A549 (cell line): Measurements from ENCODE around the gene TPST1. TPM values are rescaled to one million over a fixed set of nuclear protein-coding genes. Genes with fewer than 3 reads are reported as not detected.

Experiments
- ATAC-seq, 2 experiments: fragments of 200-7000 bp in 1 of 2; fragments of >200 bp in 1 of 2; cut with Nextera tagmentation in 1 of 2; cut with Tn5 transposase in 1 of 2; 3 replicates each; pipeline versions ENCODE4 v1.8.0 to v1.9.1; 2018 to 2020; ENCODE audit warnings: mild to moderate bottlenecking in 1 of 2, moderate library complexity in 1 of 2
- CTCF ChIA-PET: fragments of 300-600 bp; sonication (Branson Sonifier 250); formaldehyde crosslinking; extraction: SDS; loops from one replicate; lab custom pipeline; 2021; ENCODE audit warnings: antibody characterized with exemption, inconsistent platforms; lab: Yijun Ruan, JAX
- POLR2A ChIA-PET: fragments of 350-600 bp; formaldehyde crosslinking; extraction: SDS; loops from one replicate; lab custom pipeline; 2021; ENCODE audit warnings: antibody characterized with exemption, inconsistent platforms; lab: Yijun Ruan, JAX
- DNase-seq, 2 experiments: peaks; one replicate each; pipeline versions ENCODE4 v3.0.0 to v3.0.0-alpha.2; 2011 to 2016; ENCODE audit warnings: low read depth in 1 of 2, low spot score in 1 of 2
- FAIRE-seq: peaks from 2 replicates; lab custom pipeline; 2011; peaks lifted over from hg19 to GRCh38; lab: Jason Lieb, UNC
- H3K27ac ChIP-seq, 2 experiments: fragments of >200 bp; sonication (Bioruptor Twin); formaldehyde crosslinking; 3 replicates each; pipeline ENCODE4 v1.5.1; 2016 to 2017
- H3K4me1 ChIP-seq: fragments of >200 bp; sonication (Bioruptor Twin); formaldehyde crosslinking; 3 replicates; pipeline ENCODE4 v1.6.1; 2016
- H3K4me2 ChIP-seq: fragments of >200 bp; sonication (Bioruptor Twin); formaldehyde crosslinking; 3 replicates; pipeline ENCODE4 v1.6.1; 2016
- H3K4me3 ChIP-seq: fragments of >200 bp; sonication (Bioruptor Twin); formaldehyde crosslinking; 3 replicates; pipeline ENCODE4 v1.5.1; 2016
- H3K9me3 ChIP-seq: fragments of >200 bp; sonication (Bioruptor Twin); formaldehyde crosslinking; 3 replicates; pipeline ENCODE4 v1.6.1; 2016
- CBX2 ChIP-seq: fragments of 200-600 bp; sonication (generic); IDR thresholded peaks from 2 replicates; pipeline ENCODE4 v1.6.1; 2016; ENCODE audit warnings: low read depth, mild to moderate bottlenecking, borderline replicate concordance
- CHD2 ChIP-seq: fragments of 150-350 bp; IDR thresholded peaks from 2 replicates; pipeline ENCODE4 v1.6.1; 2014; ENCODE audit warnings: low read length; ENCODE audit not compliant: partially characterized antibody
- ESRRA ChIP-seq: fragments of 150-350 bp; IDR thresholded peaks from 2 replicates; pipeline ENCODE4 v1.6.1; 2014; ENCODE audit warnings: mild to moderate bottlenecking, low read length, borderline replicate concordance
- FOSB ChIP-seq: fragments of 250-450 bp; sonication (Bioruptor Pico); IDR thresholded peaks from 2 replicates; pipeline ENCODE4 v1.5.0; 2020; ENCODE audit warnings: mild to moderate bottlenecking, moderate library complexity
- HOXB13 ChIP-seq: fragments of 250-450 bp; sonication (Bioruptor Pico); IDR thresholded peaks from 2 replicates; pipeline ENCODE4 v1.5.0; 2020; ENCODE audit warnings: low read depth, mild to moderate bottlenecking, moderate library complexity
- JUN ChIP-seq, 2 experiments: fragments of >200 bp; sonication (Bioruptor Twin); formaldehyde crosslinking; IDR thresholded peaks; 2 replicates in 1 of 2; 3 replicates in 1 of 2; pipeline ENCODE4 v1.6.1; 2016 to 2017
- KDM1A ChIP-seq: fragments of 200-600 bp; sonication (generic); IDR thresholded peaks from 2 replicates; pipeline ENCODE4 v1.6.1; 2016; ENCODE audit warnings: low read depth, mild to moderate bottlenecking
- KDM5A ChIP-seq: fragments of 200-600 bp; sonication (generic); IDR thresholded peaks from 2 replicates; pipeline ENCODE4 v1.6.1; 2016; ENCODE audit warnings: antibody characterized with exemption, mild to moderate bottlenecking
- MYC ChIP-seq: IDR thresholded peaks from 2 replicates; pipeline ENCODE4 v1.6.1; 2012; ENCODE audit warnings: mild to moderate bottlenecking, inconsistent platforms, low read length, improper control_type of control experiment, borderline replicate concordance
- NPAS2 ChIP-seq: fragments of 250-450 bp; sonication (Bioruptor Pico); IDR thresholded peaks from 2 replicates; pipeline ENCODE4 v1.8.0; 2022; ENCODE audit warnings: mild to moderate bottlenecking, moderate library complexity, borderline replicate concordance
- NR3C1 ChIP-seq: fragments of >200 bp; sonication (Bioruptor Twin); formaldehyde crosslinking; IDR thresholded peaks from 3 replicates; pipeline ENCODE4 v1.6.1; 2017
- POLR2AphosphoS2 ChIP-seq: conservative IDR thresholded peaks from 2 replicates; pipeline ENCODE4 v1.6.1; 2012; ENCODE audit warnings: low read length, improper control_type of control experiment, inconsistent platforms
- RAD21 ChIP-seq, 2 experiments: fragments of >200 bp in 1 of 2; sonication (Bioruptor Twin) in 1 of 2; formaldehyde crosslinking in 1 of 2; IDR thresholded peaks in 1 of 2; conservative IDR thresholded peaks in 1 of 2; 2 replicates in 1 of 2; 3 replicates in 1 of 2; pipeline ENCODE4 v1.6.1; 2012 to 2018; ENCODE audit warnings: inconsistent platforms in 1 of 2
- REST ChIP-seq: fragments of 200-600 bp; sonication (generic); IDR thresholded peaks from 2 replicates; pipeline ENCODE4 v1.6.1; 2016; ENCODE audit warnings: antibody characterized with exemption, mild to moderate bottlenecking, moderate library complexity
- RFX5 ChIP-seq: fragments of 450-650 bp; IDR thresholded peaks from 2 replicates; pipeline ENCODE4 v1.7.1; 2014; ENCODE audit warnings: antibody characterized with exemption, mild to moderate bottlenecking, moderate library complexity
- RNF2 ChIP-seq: fragments of 200-600 bp; sonication (generic); IDR thresholded peaks from 2 replicates; pipeline ENCODE4 v1.6.1; 2016; ENCODE audit warnings: low read depth, mild to moderate bottlenecking, antibody characterized with exemption, moderate library complexity, borderline replicate concordance
- SMC3 ChIP-seq: fragments of >200 bp; sonication (Bioruptor Twin); formaldehyde crosslinking; IDR thresholded peaks from 3 replicates; pipeline ENCODE4 v1.6.1; 2018; ENCODE audit warnings: inconsistent platforms
- WGBS: methylation state at CpG from one replicate; pipeline ENCODE4 v1.1.6; 2017; ENCODE audit errors: missing lambda C conversion rate; 5-methylcytosine and 5-hydroxymethylcytosine counted together
- polyA plus RNA-seq, 4 experiments: library from polyadenylated mRNA; depleted of rRNA in 3 of 4; stranded (reverse); fragments of >200 nt; fragmentation: RNase III in 1 of 4; extraction: RNeasy Plus Mini Kit Qiagen cat#74134 plus additional on column Dnase treatment in 1 of 4; gene quantifications; 2 replicates in 3 of 4; 3 replicates in 1 of 4; pipeline ENCODE4 v1.2.3, GENCODE V29; 2011 to 2017
- TF ChIP-seq, protein P1 (sequence below): fragments of 150-350 bp; IDR thresholded peaks from 2 replicates; pipeline ENCODE4 v1.6.1; 2014; ENCODE audit warnings: low read depth, mild to moderate bottlenecking, low read length
- TF ChIP-seq, protein P2 (sequence below): IDR thresholded peaks from 2 replicates; pipeline ENCODE4 v1.6.1; 2012

Gene TPST1
- polyA plus RNA-seq, 2 of the 4 experiments (the other 2 are of a cell fraction) = 14.6 to 20.4 TPM

- no peak for DNase-seq
- Histone ChIP-seq H3K4me2 (no peak overlapping the region), H3K4me3 (no peak overlapping the region), H3K27ac (no peak overlapping the region), H3K4me1 (peaks cover 7% of the 10 kb centered on the region; the same call in 2 of the 3 replicates), H3K9me3 (peaks cover 4% of the 10 kb centered on the region; the same call in 1 of the 3 replicates)
- POLR2A ChIA-PET = no interaction called here
- FAIRE-seq = no peak
- 88% methylated on average over 5 of the region's 5 CpGs for WGBS
- TF ChIP-seq ESRRA (no peak), KDM1A (no peak), CHD2 (no peak), HOXB13 (no peak), SMC3 (no peak), RAD21 (conservative IDR thresholded peaks at IDR 0.05 in 1 of 2, IDR thresholded peaks at IDR 0.05 in 1 of 2) (no peak), NR3C1 (no peak), RNF2 (no peak), RFX5 (no peak), NPAS2 (CRISPR knock-in tag) (no peak), POLR2AphosphoS2 (no peak), MYC (no peak), CBX2 (no peak)
- TF ChIP-seq, protein P1, sequence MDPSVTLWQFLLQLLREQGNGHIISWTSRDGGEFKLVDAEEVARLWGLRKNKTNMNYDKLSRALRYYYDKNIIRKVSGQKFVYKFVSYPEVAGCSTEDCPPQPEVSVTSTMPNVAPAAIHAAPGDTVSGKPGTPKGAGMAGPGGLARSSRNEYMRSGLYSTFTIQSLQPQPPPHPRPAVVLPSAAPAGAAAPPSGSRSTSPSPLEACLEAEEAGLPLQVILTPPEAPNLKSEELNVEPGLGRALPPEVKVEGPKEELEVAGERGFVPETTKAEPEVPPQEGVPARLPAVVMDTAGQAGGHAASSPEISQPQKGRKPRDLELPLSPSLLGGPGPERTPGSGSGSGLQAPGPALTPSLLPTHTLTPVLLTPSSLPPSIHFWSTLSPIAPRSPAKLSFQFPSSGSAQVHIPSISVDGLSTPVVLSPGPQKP = no peak
- TF ChIP-seq, protein P2, sequence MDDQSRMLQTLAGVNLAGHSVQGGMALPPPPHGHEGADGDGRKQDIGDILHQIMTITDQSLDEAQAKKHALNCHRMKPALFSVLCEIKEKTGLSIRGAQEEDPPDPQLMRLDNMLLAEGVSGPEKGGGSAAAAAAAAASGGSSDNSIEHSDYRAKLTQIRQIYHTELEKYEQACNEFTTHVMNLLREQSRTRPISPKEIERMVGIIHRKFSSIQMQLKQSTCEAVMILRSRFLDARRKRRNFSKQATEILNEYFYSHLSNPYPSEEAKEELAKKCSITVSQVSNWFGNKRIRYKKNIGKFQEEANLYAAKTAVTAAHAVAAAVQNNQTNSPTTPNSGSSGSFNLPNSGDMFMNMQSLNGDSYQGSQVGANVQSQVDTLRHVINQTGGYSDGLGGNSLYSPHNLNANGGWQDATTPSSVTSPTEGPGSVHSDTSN = no peak
- TF ChIP-seq, all 56 proteins: peak for 0
- ATAC-seq = no peak
- CTCF ChIA-PET = interaction anchor here (0.6 kb wide), 1 partner anchor 54 kb away, joined by 3 read pairs; no protein-coding TSS in a partner anchor
These were observed 53.3 kb downstream of the TPST1 start for GRCh38 chr7:66258409-66258808.

DNA sequence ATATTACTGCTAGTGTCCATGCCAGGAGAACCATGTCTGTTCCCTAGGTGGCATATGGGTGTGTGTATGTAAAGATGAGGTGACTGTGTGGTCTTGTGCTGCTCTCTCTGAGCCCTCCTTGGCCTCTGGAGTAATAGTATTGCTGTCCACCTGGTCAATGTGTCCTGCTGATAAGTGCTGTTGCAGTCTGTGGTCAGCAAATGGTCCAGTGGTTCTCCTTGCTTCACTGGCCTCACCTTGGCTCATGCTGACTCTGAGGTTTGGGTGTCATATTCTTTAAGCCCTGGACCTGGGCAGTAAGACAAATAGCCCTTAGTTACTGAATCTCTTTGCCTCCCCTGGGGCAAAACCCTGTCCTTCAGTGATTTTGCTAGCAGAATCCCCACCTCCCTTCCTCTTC is 56.8 kb downstream of the TPST1 start:
- no peak for TF ChIP-seq FOSB (CRISPR knock-in tag)
- no peak for TF ChIP-seq JUN (IDR thresholded peaks at IDR 0.05)
- TF ChIP-seq KDM5A = no peak
- TF ChIP-seq REST = no peak
- TF ChIP-seq SMC3 = no peak
- ATAC-seq (no peak), DNase-seq (no peak), FAIRE-seq (no peak)
- POLR2A ChIA-PET = no interaction called here
- Histone ChIP-seq H3K4me1 (0 out of 3 replicates have a peak, but pooled peaks cover 2% of the 10 kb centered on the region), H3K9me3 (peaks cover 37% of the 10 kb centered on the region), H3K4me2 (no peak overlapping the region), H3K4me3 (no peak overlapping the region), H3K27ac (no peak overlapping the region)
- CTCF ChIA-PET = no interaction called here
